ENCODE results near the gene STAT3. TPM values are rescaled to one million over a fixed set of nuclear protein-coding genes. Genes with fewer than 3 reads are reported as not detected.

STAT3 gene
- total and polyA plus RNA-seq, 2 experiments from 2014 or later: 84.1 to 112 TPM

DNA sequence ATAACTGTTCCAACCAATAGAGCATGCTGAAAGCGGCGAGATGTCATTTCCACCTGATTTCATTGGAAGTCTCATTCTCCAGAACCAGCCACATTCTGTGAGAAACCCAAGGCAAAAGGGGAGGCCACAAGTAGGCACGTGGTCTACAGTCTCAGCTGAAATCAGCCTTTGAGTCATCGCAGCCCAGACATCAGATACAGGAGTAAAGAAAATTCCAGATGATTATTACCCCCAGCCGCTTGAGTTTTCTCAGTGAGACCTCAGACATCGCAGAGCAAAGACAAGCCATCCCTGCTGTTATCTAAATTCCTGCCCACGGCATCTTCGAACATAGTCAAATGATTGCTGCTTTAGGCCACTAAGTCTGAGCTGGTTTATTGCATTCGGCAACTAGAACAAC is 23.1 kb downstream of the STAT3 start:
- H3K79me2 ChIP-seq (ENCODE audit: insufficient read depth): peaks cover 100% of the 10 kb centered on the region
- DNase-seq: peak; percentile 88
- peak overlapping the region; percentile 15 for H3K4me2 ChIP-seq (ENCODE audit: unreplicated experiment)
- peaks cover 42% of the 10 kb centered on the region for H4K20me1 ChIP-seq (ENCODE audit: insufficient read depth)
- H3K4me3 ChIP-seq: no peak overlapping the region
- no peaks in the 10 kb centered on the region for H3K9me2 ChIP-seq (ENCODE audit: insufficient read depth)
- no peaks in the 10 kb centered on the region for H3K27me3 ChIP-seq (replicated peaks; ENCODE audit: insufficient read depth)
- H3K9me3 ChIP-seq (ENCODE audit: low read depth): no peaks in the 10 kb centered on the region
- H3K4me1 ChIP-seq (ENCODE audit: insufficient read depth): peaks cover 36% of the 10 kb centered on the region
- TF ChIP-seq EZH2 (IDR thresholded peaks at IDR 0.05; ENCODE audit: insufficient read depth, poor library complexity, severe bottlenecking): no peak
- no peak for TF ChIP-seq EZH2phosphoT487 (IDR thresholded peaks at IDR 0.05; ENCODE audit: insufficient read depth, low read depth)
- H3F3A ChIP-seq (ENCODE audit: insufficient read depth): peaks cover 38% of the 10 kb centered on the region
- 69 to 72% methylated on average over 9 of the region's 9 CpGs for WGBS, 2 experiments (ENCODE audit: low coverage in 1 of 2, low lambda C conversion rate in 2 of 2, missing lambda C conversion rate in 2 of 2)
- in situ Hi-C loops (cut with MboI): no loop called here
- peak overlapping the region; percentile 58 for H3K27ac ChIP-seq
- H2AFZ ChIP-seq: no peak overlapping the region
- H3K36me3 ChIP-seq (ENCODE audit: low read depth): no peaks in the 10 kb centered on the region
- H3K9ac ChIP-seq: peak overlapping the region; percentile 11; the same call in 1 of the 2 replicates

GRCh38 chr17:42363767-42364585 is 24.3 kb downstream of the STAT3 start:
- Histone ChIP-seq H3K9me2 (ENCODE audit: insufficient read depth) (no peaks in the 10 kb centered on the region), H3K9ac (no peak overlapping the region), H3K27me3 (replicated peaks; ENCODE audit: insufficient read depth) (no peaks in the 10 kb centered on the region), H2AFZ (no peak overlapping the region), H3K4me3 (no peak overlapping the region), H3K79me2 (ENCODE audit: insufficient read depth) (peaks cover 100% of the 10 kb centered on the region), H3K4me2 (ENCODE audit: unreplicated experiment) (peak overlapping the region; percentile 10), H3F3A (ENCODE audit: insufficient read depth) (peaks cover 38% of the 10 kb centered on the region), H3K27ac (peak overlapping the region; percentile 58), H3K4me1 (ENCODE audit: insufficient read depth) (peaks cover 36% of the 10 kb centered on the region), H3K36me3 (ENCODE audit: low read depth) (no peaks in the 10 kb centered on the region), H4K20me1 (ENCODE audit: insufficient read depth) (peaks cover 36% of the 10 kb centered on the region), H3K9me3 (ENCODE audit: low read depth) (no peaks in the 10 kb centered on the region)
- 73 to 76% methylated on average over 7 of the region's 7 CpGs for WGBS, 2 experiments (ENCODE audit: low coverage in 1 of 2, low lambda C conversion rate in 2 of 2, missing lambda C conversion rate in 2 of 2)
- in situ Hi-C loops (cut with MboI): no loop called here
- no peak for TF ChIP-seq EZH2phosphoT487 (IDR thresholded peaks at IDR 0.05; ENCODE audit: insufficient read depth, low read depth)
- no peak for TF ChIP-seq EZH2 (IDR thresholded peaks at IDR 0.05; ENCODE audit: insufficient read depth, poor library complexity, severe bottlenecking)
- DNase-seq: peak; percentile 81

DNA sequence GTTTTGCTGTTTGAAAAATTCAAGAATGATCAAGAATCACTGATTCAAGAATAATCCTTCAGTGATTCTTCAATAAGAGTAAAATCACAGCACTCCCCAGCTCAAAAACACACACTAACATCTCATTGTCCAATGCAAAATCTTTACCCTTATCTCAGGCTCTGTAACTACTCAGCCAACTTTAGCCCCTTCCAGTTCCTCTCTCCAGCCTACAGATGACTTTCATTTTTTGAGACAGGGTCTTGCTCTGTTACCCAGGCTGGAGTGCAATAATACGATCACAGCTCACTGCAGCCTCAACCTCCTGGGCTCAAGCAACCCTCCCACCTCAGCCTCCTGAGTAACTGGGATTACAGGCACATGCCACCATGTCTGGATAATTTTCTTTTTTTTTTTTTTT is 25.0 kb downstream of the STAT3 start:
- Histone ChIP-seq H3K9me2 (ENCODE audit: insufficient read depth) (no peaks in the 10 kb centered on the region), H3K9ac (no peak overlapping the region), H3K4me2 (ENCODE audit: unreplicated experiment) (no peak overlapping the region), H3K27ac (no peak overlapping the region), H3F3A (ENCODE audit: insufficient read depth) (peaks cover 38% of the 10 kb centered on the region), H3K36me3 (ENCODE audit: low read depth) (no peaks in the 10 kb centered on the region), H3K79me2 (ENCODE audit: insufficient read depth) (peaks cover 100% of the 10 kb centered on the region), H3K27me3 (replicated peaks; ENCODE audit: insufficient read depth) (no peaks in the 10 kb centered on the region), H4K20me1 (ENCODE audit: insufficient read depth) (peaks cover 35% of the 10 kb centered on the region), H3K9me3 (ENCODE audit: low read depth) (no peaks in the 10 kb centered on the region), H2AFZ (no peak overlapping the region), H3K4me1 (ENCODE audit: insufficient read depth) (peaks cover 36% of the 10 kb centered on the region), H3K4me3 (no peak overlapping the region)
- in situ Hi-C loops (cut with MboI): no loop called here
- no peak for DNase-seq
- 71 to 80% methylated on average over 1 of the region's 1 CpG for WGBS, 2 experiments (ENCODE audit: low coverage in 1 of 2, low lambda C conversion rate in 2 of 2, missing lambda C conversion rate in 2 of 2)
- TF ChIP-seq EZH2 (IDR thresholded peaks at IDR 0.05; ENCODE audit: insufficient read depth, poor library complexity, severe bottlenecking) (no peak), EZH2phosphoT487 (IDR thresholded peaks at IDR 0.05; ENCODE audit: insufficient read depth, low read depth) (no peak)

- no peak overlapping the region for H3K27ac ChIP-seq
- no peak for DNase-seq
- WGBS, 2 experiments (ENCODE audit: low coverage in 1 of 2, low lambda C conversion rate in 2 of 2, missing lambda C conversion rate in 2 of 2): 76 to 82% methylated on average over 7 of the region's 7 CpGs
- no peaks in the 10 kb centered on the region for H3K9me3 ChIP-seq (ENCODE audit: low read depth)
- TF ChIP-seq EZH2 (IDR thresholded peaks at IDR 0.05; ENCODE audit: insufficient read depth, poor library complexity, severe bottlenecking) (no peak), EZH2phosphoT487 (IDR thresholded peaks at IDR 0.05; ENCODE audit: insufficient read depth, low read depth) (no peak)
- H3K4me1 ChIP-seq (ENCODE audit: insufficient read depth): peaks cover 31% of the 10 kb centered on the region
- H3K36me3 ChIP-seq (ENCODE audit: low read depth): no peaks in the 10 kb centered on the region
- H3K9ac ChIP-seq: no peak overlapping the region
- in situ Hi-C loops (cut with MboI): no loop called here
- H3F3A ChIP-seq (ENCODE audit: insufficient read depth): peaks cover 38% of the 10 kb centered on the region
- no peak overlapping the region for H3K4me3 ChIP-seq
- peaks cover 100% of the 10 kb centered on the region for H3K79me2 ChIP-seq (ENCODE audit: insufficient read depth)
- H3K27me3 ChIP-seq (replicated peaks; ENCODE audit: insufficient read depth): no peaks in the 10 kb centered on the region
- no peak overlapping the region for H3K4me2 ChIP-seq (ENCODE audit: unreplicated experiment)
- no peak overlapping the region for H2AFZ ChIP-seq
- no peaks in the 10 kb centered on the region for H3K9me2 ChIP-seq (ENCODE audit: insufficient read depth)
- peaks cover 27% of the 10 kb centered on the region for H4K20me1 ChIP-seq (ENCODE audit: insufficient read depth)
Observed at GRCh38 chr17:42362245-42362961, 25.8 kb downstream of the STAT3 start.
